AG09319 (cell line): ENCODE measurements around the gene AKAP13.

Experiments
- DNase-seq: peaks from one replicate; pipeline ENCODE4 v3.0.0-alpha.2; 2010; ENCODE audit warnings: low read depth; ENCODE audit errors: extremely low read depth
- TF ChIP-seq, protein P1 (sequence below): IDR thresholded peaks from 2 replicates; pipeline ENCODE4 v1.5.1; 2011; ENCODE audit warnings: low read depth, mild to moderate bottlenecking, inconsistent platforms, low read length, moderate library complexity

Gene AKAP13

GRCh38 chr15:85445361-85445760 is 65.0 kb downstream of the AKAP13 start:
- DNase-seq = no peak
- TF ChIP-seq, protein P1, sequence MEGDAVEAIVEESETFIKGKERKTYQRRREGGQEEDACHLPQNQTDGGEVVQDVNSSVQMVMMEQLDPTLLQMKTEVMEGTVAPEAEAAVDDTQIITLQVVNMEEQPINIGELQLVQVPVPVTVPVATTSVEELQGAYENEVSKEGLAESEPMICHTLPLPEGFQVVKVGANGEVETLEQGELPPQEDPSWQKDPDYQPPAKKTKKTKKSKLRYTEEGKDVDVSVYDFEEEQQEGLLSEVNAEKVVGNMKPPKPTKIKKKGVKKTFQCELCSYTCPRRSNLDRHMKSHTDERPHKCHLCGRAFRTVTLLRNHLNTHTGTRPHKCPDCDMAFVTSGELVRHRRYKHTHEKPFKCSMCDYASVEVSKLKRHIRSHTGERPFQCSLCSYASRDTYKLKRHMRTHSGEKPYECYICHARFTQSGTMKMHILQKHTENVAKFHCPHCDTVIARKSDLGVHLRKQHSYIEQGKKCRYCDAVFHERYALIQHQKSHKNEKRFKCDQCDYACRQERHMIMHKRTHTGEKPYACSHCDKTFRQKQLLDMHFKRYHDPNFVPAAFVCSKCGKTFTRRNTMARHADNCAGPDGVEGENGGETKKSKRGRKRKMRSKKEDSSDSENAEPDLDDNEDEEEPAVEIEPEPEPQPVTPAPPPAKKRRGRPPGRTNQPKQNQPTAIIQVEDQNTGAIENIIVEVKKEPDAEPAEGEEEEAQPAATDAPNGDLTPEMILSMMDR = no peak

DNA sequence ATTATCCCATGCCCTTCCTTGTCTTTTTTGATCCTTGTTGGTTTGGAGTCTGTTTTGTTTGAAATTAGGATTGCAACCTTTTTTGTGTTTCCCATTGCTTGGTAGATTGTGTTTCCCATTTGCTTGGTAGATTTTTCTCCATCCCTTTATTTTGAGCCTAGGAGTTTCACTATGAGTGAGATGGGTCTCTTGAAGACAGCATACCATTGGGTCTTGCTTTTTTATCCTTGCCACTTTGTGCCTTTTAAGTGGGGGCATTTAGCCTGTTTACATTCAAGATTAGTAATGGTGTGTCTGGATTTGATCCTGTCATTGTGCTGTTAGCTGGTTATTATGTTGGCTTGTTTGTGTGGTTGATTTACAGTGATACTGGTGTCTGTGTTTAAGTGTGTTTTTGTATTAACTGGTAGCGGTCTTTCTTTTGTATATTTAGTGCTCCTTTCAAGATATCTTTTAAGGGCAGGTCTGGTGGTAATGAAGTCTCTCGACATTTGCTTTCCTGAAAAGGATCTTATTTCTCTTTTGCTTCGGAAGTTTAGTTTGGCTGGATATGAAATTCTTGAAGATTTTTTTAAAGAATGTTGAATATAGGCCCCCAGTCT is 70.8 kb downstream of the AKAP13 start:
- TF ChIP-seq, protein P1 = no peak
- no peak for DNase-seq

- TF ChIP-seq, protein P1 = no peak
- no peak for DNase-seq
These were observed 72.0 kb downstream of the AKAP13 start for GRCh38 chr15:85452436-85452835.

DNA sequence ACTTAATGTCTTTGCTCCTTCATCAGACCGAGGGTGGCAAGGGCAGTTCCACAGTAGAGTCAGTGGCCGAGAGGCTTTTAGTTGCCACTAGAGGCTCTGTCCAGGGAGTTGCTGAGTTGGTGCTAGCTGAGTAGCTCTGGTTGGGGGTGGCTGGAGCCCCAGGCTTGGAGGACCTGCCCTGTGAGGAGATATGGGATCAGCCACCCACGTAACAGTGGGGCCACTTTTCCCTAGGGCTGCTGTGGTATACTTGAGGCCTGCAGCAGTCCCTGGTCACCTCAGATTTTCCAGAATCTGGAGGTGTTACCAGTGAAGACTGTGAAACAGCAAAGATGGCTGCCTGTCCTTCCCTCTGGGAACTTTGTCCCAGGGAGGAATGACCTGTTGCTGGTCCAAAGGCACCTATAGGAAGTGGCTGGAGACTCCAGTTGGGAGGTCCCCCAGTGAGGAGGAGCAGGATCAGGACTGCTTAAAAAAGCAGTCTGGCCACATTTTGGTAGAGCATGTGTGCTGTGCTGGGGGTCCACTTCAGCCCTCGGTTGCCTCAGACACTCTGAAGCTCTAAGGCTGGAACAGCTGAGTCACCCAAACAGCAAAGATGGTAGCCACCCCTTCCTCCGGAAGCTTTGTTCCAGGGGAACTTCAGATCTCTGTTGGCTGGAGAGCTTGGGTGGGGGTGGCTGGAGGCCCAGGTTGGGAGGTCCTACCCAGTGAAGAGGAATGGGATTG is 72.9 kb downstream of the AKAP13 start:
- TF ChIP-seq, protein P1 = no peak
- DNase-seq = no peak

DNA sequence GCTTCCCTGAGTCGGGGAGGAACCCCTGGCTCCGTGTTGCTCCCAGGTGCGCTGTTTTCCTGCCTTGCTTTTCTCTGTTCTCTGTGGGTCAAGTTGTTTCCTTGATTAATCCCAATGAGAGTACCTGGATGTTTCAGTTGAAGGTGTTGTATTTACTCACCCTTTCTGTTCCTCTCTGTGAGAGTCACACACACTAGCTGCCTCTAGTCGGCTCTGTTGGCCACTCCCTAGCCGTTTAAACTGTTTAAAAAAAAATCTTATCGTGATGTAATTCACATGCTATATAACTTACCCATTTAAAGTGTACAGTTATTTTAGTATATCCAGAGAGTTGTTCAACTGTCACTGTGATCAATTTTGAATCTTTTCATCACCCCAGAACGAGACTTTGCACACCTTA is 74.0 kb downstream of the AKAP13 start:
- TF ChIP-seq, protein P1 = no peak
- no peak for DNase-seq

- no peak for DNase-seq
- TF ChIP-seq, protein P1 = no peak
These were observed 75.5 kb downstream of the AKAP13 start for GRCh38 chr15:85455891-85456290.

DNA sequence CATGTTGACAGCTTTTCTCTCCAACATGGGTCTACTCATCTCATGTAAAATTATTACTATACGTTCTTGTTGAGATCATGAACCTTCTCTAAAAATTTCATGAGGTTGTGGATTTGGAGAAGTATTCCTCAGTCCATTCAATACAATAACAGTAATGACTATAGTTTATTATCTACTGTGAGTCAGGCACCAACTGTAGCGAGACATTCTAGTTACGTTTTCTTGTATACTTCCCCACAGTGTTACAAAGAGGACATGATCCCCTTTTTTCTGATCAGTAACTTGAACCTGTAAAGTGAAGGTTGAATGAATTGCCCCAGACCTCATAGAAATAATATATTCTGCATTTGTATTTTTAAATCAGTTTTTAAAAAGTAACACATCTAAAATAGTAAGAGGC is 76.4 kb downstream of the AKAP13 start:
- no peak for DNase-seq
- TF ChIP-seq, protein P1 = no peak
